Lower leg skin (tissue), 3 donors: ENCODE data around the gene UST.

Source experiments
- CTCF ChIP-seq, 3 donors: fragments of 450-650 bp; IDR thresholded peaks; one replicate each; pipeline ENCODE4 v1.5.1; 2016; ENCODE audit warnings: antibody characterized with exemption in 3 of 3, mild to moderate bottlenecking in 3 of 3, moderate library complexity in 2 of 3
- POLR2A ChIP-seq, 2 donors: fragments of 450-650 bp; IDR thresholded peaks; one replicate each; pipeline ENCODE4 v1.6.1; 2016 to 2017; ENCODE audit warnings: antibody characterized with exemption in 2 of 2, mild to moderate bottlenecking in 1 of 2, moderate library complexity in 1 of 2

- no peak for TF ChIP-seq CTCF (IDR thresholded peaks at IDR 0.05)
- no peak for TF ChIP-seq POLR2A (IDR thresholded peaks at IDR 0.05)
Measured at GRCh38 chr6:149109397-149110070, 362.7 kb downstream of the UST start.
